HG03520 (cell line): ENCODE measurements around the gene ZNF74.

ENCODE experiments used
- ATAC-seq: cut with Tn5 transposase; IDR thresholded peaks from one replicate; pipeline ENCODE4 v1.9.1; 2021; ENCODE audit warnings: mild to moderate bottlenecking, moderate library complexity; ENCODE audit not compliant: unreplicated experiment

The ZNF74 gene

GRCh38 chr22:20430720-20431510, 37.0 kb downstream of the ZNF74 start:
- ATAC-seq = no peak

GRCh38 chr22:20431511-20432192, 37.7 kb downstream of the ZNF74 start:
- ATAC-seq = no peak

GRCh38 chr22:20432244-20432686, 38.3 kb downstream of the ZNF74 start:
- ATAC-seq = no peak

GRCh38 chr22:20433191-20433590, 39.2 kb downstream of the ZNF74 start:
- no peak for ATAC-seq

- no peak for ATAC-seq
Observed at GRCh38 chr22:20433686-20434241, 39.8 kb downstream of the ZNF74 start.

GRCh38 chr22:20434264-20434751, 40.4 kb downstream of the ZNF74 start:
- no peak for ATAC-seq

GRCh38 chr22:20434773-20435172, 40.8 kb downstream of the ZNF74 start:
- no peak for ATAC-seq

GRCh38 chr22:20435436-20436306, 41.7 kb downstream of the ZNF74 start:
- no peak for ATAC-seq

- ATAC-seq = no peak
Observed at GRCh38 chr22:20436307-20436767, 42.4 kb downstream of the ZNF74 start.

GRCh38 chr22:20436768-20437612, 43.0 kb downstream of the ZNF74 start:
- ATAC-seq = no peak

GRCh38 chr22:20437613-20438426, 43.9 kb downstream of the ZNF74 start, which contains the start of gene SCARF2:
TSS of gene SCARF2 (minus strand) at chr22:20437825. CDS start at chr22:20437754, 71 bp downstream.
- no peak for ATAC-seq

GRCh38 chr22:20438427-20438677, 44.4 kb downstream of the ZNF74 start:
- ATAC-seq = no peak

GRCh38 chr22:20438678-20439492, 44.9 kb downstream of the ZNF74 start:
- no peak for ATAC-seq

GRCh38 chr22:20439556-20439927, 45.6 kb downstream of the ZNF74 start:
- no peak for ATAC-seq

- ATAC-seq = no peak
Observed at GRCh38 chr22:20439928-20440575, 46.1 kb downstream of the ZNF74 start.

- ATAC-seq = no peak
Observed at GRCh38 chr22:20440637-20441591, 47.0 kb downstream of the ZNF74 start.
